Measurements from ENCODE around the gene TUBGCP6. TPM values are rescaled to one million over a fixed set of nuclear protein-coding genes. Genes with fewer than 3 reads are reported as not detected.

TUBGCP6 gene
- total and polyA plus RNA-seq, 4 donors: 23.0 to 68.3 (median 51.0) TPM

DNA sequence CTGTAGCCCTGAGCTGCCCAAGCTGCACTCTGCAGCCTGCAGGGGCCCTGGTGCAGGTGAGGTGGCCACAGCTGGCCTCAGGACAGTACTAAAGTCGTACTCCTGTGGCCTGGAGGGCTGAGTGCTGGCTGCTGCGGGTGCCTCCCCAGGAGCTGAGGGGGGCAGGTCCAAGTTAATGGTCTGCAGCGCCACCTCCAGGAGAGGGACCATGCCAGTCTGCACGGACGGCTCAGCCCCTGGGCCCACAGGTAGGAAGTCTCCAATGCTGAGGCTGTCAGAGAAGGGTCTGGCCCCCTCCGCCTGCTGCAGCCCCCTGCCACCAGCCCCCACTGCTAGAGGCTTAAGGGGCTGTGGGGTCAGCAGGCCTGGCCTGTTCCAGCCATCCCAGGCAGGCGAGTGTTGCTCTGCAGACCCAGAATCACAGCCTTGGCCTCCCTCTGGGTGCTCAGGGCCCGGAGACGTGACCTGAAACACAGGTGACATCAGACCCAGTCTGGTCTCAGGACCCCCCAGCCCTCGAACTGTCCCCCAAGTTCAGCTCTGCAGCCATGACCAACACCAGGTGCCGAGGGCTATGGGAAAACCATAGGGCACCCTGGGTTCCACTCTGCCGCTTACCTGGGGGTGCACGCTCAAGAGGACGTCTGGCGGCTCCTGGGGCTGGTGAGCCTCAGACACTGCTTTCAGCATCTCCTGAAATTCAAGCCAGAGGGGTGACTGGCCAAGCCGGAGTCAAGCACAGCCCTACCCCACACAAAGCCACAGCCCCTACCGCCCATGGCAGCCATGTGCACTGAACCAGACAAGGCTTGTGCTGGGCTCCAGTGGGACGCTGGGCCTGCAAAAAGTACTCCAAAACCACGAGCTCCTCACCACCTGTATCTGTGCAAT is 23.2 kb downstream of the TUBGCP6 start:
- peaks cover 99% of the 10 kb centered on the region for H3K36me3 ChIP-seq (ENCODE audit: control insufficient read depth, insufficient read depth, low read length)
- no peak overlapping the region for H3K27ac ChIP-seq (ENCODE audit: low read depth, low read length)
- no peak for DNase-seq (ENCODE audit: low read depth in 4 of 6, low spot score in 6 of 6)
- H3K27me3 ChIP-seq (ENCODE audit: control insufficient read depth, insufficient read depth, low read length): no peaks in the 10 kb centered on the region
- H3K4me1 ChIP-seq (ENCODE audit: control insufficient read depth, insufficient read depth, low read length): peaks cover 20% of the 10 kb centered on the region
- WGBS (ENCODE audit: insufficient coverage): 93% methylated on average over 19 of the region's 19 CpGs
- H3K9me3 ChIP-seq (ENCODE audit: control insufficient read depth, insufficient read depth, low read length): no peaks in the 10 kb centered on the region
- H3K4me3 ChIP-seq (ENCODE audit: low read depth, low read length): no peak overlapping the region

DNA sequence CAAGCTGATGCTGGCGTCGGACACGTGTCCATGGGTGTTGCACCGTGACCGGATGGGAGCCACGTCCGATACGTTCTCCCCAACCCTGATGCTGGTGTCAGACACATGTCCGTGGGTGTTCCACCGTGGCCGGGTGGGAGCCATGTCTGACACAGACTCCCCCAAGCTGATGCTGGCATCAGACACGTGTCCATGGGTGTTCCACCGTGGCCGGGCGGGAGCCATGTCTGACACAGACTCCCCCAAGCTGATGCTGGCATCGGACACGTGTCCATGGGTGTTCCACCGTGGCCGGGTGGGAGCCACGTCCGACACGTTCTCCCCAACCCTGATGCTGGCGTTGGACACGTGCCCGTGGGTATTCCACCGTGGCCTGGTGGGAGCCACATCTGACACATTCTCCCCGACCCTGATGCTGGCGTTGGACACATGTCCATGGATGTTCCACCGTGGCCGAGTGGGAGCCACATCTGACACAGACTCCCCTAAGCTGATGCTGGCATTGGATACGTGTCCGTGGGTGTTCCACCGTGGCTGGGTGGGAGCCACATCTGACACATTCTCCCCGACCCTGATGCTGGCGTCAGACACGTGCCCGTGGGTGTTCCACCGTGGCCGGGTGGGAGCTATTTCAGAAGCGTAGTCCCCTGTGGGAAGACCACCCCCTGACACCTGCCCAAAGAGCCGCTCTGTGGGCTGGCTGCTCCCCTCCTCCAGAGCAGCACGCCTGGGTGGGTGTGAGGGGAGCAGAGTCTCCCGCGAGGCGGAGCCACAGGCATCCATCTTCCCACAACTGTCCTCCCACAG is 24.0 kb downstream of the TUBGCP6 start:
- H3K27me3 ChIP-seq (ENCODE audit: control insufficient read depth, insufficient read depth, low read length): no peaks in the 10 kb centered on the region
- no peaks in the 10 kb centered on the region for H3K9me3 ChIP-seq (ENCODE audit: control insufficient read depth, insufficient read depth, low read length)
- H3K4me3 ChIP-seq (ENCODE audit: low read depth, low read length): no peak overlapping the region
- H3K36me3 ChIP-seq (ENCODE audit: control insufficient read depth, insufficient read depth, low read length): peaks cover 99% of the 10 kb centered on the region
- whole genome bisulfite sequencing (ENCODE audit: insufficient coverage): 97% methylated on average over 35 of the region's 45 CpGs
- no peak for DNase-seq (ENCODE audit: low read depth in 4 of 6, low spot score in 6 of 6)
- H3K27ac ChIP-seq (ENCODE audit: low read depth, low read length): no peak overlapping the region
- H3K4me1 ChIP-seq (ENCODE audit: control insufficient read depth, insufficient read depth, low read length): peaks cover 20% of the 10 kb centered on the region

DNA sequence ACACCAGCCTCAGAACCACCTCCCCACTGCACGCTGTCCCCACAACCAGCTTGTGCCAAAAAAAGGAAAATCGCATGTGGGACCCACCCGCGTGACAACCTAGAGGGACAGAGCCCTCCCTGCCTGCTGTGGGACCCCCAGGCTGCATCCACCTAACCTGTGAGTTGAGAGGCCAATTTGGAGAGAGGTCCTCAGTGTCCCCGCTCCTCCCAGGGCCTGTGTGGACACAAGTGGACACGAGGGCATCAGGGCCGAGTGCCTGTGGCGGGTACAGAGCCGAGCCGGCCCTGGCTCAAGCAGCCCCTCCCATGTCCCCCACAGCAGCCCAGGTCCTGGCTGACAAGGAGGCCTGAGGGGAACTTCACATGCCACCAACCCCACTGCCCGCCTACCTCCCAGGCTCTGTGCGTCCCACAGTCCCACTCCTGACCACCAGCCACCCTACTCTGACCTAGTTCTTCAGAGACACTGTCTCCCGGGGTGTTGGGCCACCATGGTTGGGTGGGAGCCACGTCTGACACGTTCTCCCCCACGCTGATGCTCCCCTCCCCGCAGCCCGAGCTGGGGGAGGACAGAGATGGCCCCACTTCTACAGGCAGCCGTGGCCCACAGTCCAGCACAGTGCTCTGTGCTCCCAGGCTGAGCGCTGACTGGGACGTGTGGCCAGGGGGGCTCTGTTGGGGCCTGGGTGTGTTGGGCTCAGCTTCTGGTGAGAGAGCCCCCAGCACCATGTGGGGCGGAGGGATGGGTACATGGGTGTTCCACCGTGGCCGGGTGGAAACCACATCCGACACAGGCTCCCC is 24.8 kb downstream of the TUBGCP6 start:
- peaks cover 99% of the 10 kb centered on the region for H3K36me3 ChIP-seq (ENCODE audit: control insufficient read depth, insufficient read depth, low read length)
- H3K27ac ChIP-seq (ENCODE audit: low read depth, low read length): no peak overlapping the region
- H3K9me3 ChIP-seq (ENCODE audit: control insufficient read depth, insufficient read depth, low read length): no peaks in the 10 kb centered on the region
- H3K4me1 ChIP-seq (ENCODE audit: control insufficient read depth, insufficient read depth, low read length): peaks cover 20% of the 10 kb centered on the region
- no peak for DNase-seq (ENCODE audit: low read depth in 4 of 6, low spot score in 6 of 6)
- no peak overlapping the region for H3K4me3 ChIP-seq (ENCODE audit: low read depth, low read length)
- 84% methylated on average over 24 of the region's 25 CpGs for WGBS (ENCODE audit: insufficient coverage)
- H3K27me3 ChIP-seq (ENCODE audit: control insufficient read depth, insufficient read depth, low read length): no peaks in the 10 kb centered on the region

DNA sequence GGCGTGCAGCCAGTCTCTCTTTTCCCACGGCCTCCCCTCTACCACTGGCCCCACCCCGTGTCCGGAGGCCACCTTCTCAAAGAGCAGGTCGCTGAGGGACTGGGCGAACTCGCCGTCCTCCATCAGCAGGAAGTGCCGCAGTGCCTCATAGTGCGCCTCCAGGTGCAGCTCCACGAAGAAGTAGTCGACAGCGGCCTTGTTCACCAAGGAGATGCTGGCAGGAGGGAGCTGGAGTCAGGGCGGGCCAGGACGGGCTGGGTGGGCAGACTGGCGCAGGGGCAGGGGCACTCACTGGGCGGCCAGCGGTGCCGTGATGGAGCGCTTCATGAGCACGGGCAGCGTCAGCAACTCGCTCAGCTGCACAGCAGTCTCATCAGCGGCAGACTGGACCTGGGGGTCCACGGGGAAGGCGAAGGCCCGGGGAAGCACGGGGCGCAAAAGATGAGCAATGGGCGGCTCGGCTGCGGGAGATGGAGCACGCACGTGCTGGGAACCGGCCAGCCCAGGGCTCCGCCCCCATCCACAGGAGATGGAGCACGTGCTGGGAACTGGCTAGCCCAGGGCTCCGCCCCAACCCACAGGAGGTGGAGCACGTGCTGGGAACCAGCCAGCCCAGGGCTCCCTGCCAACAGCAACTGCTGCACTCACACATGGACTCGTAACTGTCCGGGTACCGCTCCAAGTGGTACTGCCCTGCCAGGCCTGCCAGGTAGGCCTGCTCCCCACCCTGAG is 25.7 kb downstream of the TUBGCP6 start:
- Histone ChIP-seq H3K36me3 (ENCODE audit: control insufficient read depth, insufficient read depth, low read length) (peaks cover 98% of the 10 kb centered on the region), H3K9me3 (ENCODE audit: control insufficient read depth, insufficient read depth, low read length) (no peaks in the 10 kb centered on the region), H3K4me1 (ENCODE audit: control insufficient read depth, insufficient read depth, low read length) (peaks cover 20% of the 10 kb centered on the region), H3K4me3 (ENCODE audit: low read depth, low read length) (no peak overlapping the region), H3K27me3 (ENCODE audit: control insufficient read depth, insufficient read depth, low read length) (no peaks in the 10 kb centered on the region), H3K27ac (ENCODE audit: low read depth, low read length) (no peak overlapping the region)
- peak in 2 of 6 donors; percentile 74 to 86 for DNase-seq (ENCODE audit: low read depth in 4 of 6, low spot score in 6 of 6)
- WGBS (ENCODE audit: insufficient coverage): 54% methylated on average over 42 of the region's 42 CpGs

DNA sequence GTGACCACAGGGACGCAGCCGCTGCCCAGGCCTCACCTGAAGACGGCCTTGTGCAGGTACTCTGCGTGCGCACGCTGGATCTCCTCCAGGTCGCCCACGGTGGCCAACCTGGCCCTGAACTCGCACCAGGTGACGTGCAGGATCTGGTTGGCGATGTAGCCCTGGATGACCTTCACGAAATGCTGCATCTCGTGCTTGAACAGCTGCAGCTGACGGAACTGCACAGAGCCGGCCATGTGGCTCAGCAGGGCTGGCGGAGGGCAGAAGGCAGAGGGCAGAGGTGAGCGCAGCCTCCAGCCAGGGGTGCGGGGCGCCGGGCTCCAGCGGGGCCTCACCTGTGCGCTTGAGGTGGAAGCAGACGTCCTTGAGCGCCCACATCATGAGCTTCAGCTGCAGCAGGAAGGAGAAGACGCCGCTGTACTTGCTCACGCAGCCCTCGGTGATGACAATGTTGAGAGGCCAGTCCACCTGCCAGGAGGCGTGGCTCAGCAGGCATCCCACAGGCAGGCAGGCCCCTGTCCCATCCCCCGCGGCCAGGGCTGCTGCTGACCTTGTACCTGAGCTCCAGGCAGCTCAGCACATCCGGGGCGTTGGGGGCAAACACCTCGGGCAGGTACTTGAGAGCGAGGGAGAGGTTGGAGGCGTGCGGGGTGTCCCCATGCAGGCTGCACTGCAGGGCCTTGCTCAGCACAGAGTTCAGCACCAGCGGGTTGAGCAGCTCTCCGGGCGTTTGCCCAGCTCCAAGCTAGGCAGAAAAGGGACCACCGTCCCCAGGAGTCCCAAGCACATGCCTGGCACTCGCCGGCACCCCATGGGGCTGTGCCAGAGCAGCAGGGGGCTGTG is 26.4 kb downstream of the TUBGCP6 start:
- 83% methylated on average over 43 of the region's 43 CpGs for WGBS (ENCODE audit: insufficient coverage)
- H3K9me3 ChIP-seq (ENCODE audit: control insufficient read depth, insufficient read depth, low read length): no peaks in the 10 kb centered on the region
- H3K4me3 ChIP-seq (ENCODE audit: low read depth, low read length): no peak overlapping the region
- H3K36me3 ChIP-seq (ENCODE audit: control insufficient read depth, insufficient read depth, low read length): peaks cover 99% of the 10 kb centered on the region
- no peak for DNase-seq (ENCODE audit: low read depth in 4 of 6, low spot score in 6 of 6)
- H3K4me1 ChIP-seq (ENCODE audit: control insufficient read depth, insufficient read depth, low read length): peaks cover 20% of the 10 kb centered on the region
- no peaks in the 10 kb centered on the region for H3K27me3 ChIP-seq (ENCODE audit: control insufficient read depth, insufficient read depth, low read length)
- no peak overlapping the region for H3K27ac ChIP-seq (ENCODE audit: low read depth, low read length)

DNA sequence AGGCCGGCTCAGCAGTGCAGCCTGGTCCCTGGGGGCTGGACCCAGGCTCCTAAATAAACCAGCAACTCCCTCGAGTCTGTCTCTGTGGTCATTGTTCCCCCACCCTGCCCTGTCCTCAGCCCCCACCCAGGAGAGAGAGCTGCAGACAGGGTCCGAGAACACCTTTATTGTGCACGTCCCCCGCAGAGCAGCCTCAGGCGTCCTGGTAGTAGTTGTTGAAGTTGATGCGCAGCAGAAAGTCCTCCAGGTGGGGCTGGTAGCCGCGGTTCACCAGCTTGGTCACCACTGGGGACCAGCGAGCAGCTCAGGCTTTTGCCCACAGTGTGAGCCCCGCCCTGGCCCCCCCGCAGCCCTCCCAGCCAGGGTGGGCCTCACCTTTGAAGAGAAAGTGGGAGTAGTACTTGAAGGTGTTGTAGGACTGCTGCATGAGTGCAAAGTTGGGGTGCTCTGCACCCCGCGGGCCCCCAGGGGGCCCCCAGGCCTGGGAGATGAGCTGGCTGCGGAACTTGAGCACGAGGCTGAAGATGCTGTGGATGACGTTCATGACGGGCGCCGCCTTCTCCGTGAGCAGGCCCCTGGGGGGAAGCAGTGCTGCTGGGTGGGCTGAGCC is 27.2 kb downstream of the TUBGCP6 start:
- 91% methylated on average over 20 of the region's 21 CpGs for WGBS (ENCODE audit: insufficient coverage)
- no peak overlapping the region for H3K4me3 ChIP-seq (ENCODE audit: low read depth, low read length)
- peaks cover 99% of the 10 kb centered on the region for H3K36me3 ChIP-seq (ENCODE audit: control insufficient read depth, insufficient read depth, low read length)
- H3K27me3 ChIP-seq (ENCODE audit: control insufficient read depth, insufficient read depth, low read length): no peaks in the 10 kb centered on the region
- no peaks in the 10 kb centered on the region for H3K9me3 ChIP-seq (ENCODE audit: control insufficient read depth, insufficient read depth, low read length)
- DNase-seq (ENCODE audit: low read depth in 4 of 6, low spot score in 6 of 6): no peak
- H3K4me1 ChIP-seq (ENCODE audit: control insufficient read depth, insufficient read depth, low read length): peaks cover 20% of the 10 kb centered on the region
- H3K27ac ChIP-seq (ENCODE audit: low read depth, low read length): no peak overlapping the region

DNA sequence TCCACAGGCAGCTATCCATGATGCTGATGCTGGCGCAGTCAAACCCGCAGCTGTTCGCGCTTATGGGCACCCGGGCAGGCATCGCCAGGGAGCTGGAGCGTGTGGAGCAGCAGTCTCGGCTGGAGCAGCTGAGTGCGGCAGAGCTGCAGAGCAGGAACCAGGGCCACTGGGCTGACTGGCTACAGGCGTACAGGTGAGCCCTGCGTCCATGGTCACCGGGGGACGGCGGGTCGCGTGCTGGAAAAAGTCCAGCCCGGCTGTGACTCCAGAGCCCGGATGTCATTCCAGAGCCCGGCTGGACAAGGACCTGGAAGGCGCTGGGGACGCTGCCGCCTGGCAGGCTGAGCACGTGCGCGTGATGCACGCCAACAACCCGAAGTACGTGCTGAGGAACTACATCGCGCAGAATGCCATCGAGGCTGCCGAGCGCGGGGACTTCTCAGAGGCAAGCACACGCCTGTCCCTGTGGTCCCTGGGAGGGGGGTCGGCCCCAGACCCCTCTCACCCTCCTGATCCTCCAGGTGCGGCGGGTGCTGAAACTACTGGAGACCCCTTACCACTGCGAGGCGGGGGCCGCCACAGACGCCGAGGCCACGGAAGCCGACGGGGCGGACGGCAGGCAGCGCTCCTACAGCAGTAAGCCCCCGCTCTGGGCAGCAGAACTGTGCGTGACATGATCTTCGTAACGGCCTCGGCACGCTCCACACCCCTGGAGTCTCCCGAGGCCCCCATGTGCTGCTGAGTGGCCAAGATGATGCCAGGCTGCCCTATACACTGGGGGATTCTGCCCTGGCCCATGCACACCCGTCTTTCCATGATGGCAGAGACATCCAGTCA is 27.9 kb downstream of the TUBGCP6 start:
- Histone ChIP-seq H3K27ac (ENCODE audit: low read depth, low read length) (no peak overlapping the region), H3K36me3 (ENCODE audit: control insufficient read depth, insufficient read depth, low read length) (peaks cover 98% of the 10 kb centered on the region), H3K9me3 (ENCODE audit: control insufficient read depth, insufficient read depth, low read length) (no peaks in the 10 kb centered on the region), H3K4me3 (ENCODE audit: low read depth, low read length) (no peak overlapping the region), H3K4me1 (ENCODE audit: control insufficient read depth, insufficient read depth, low read length) (peaks cover 20% of the 10 kb centered on the region), H3K27me3 (ENCODE audit: control insufficient read depth, insufficient read depth, low read length) (no peaks in the 10 kb centered on the region)
- WGBS (ENCODE audit: insufficient coverage): 93% methylated on average over 56 of the region's 57 CpGs
- no peak for DNase-seq (ENCODE audit: low read depth in 4 of 6, low spot score in 6 of 6)
